Body of pancreas (tissue), 4 donors: Measurements from ENCODE around the gene PRKD3.

ENCODE experiments used
- CTCF ChIP-seq, 7 experiments: fragments of 450-650 bp in 4 of 7; fragments of 200-600 bp in 3 of 7; sonication (generic) in 3 of 7; IDR thresholded peaks; one replicate each; pipeline ENCODE4 v1.5.1; 2016 to 2019; ENCODE audit warnings: antibody characterized with exemption in 7 of 7
- POLR2A ChIP-seq, 3 donors: fragments of 450-650 bp; IDR thresholded peaks; one replicate each; pipeline ENCODE4 v1.6.1; 2016; ENCODE audit warnings: antibody characterized with exemption in 3 of 3, mild to moderate bottlenecking in 2 of 3

GRCh38 chr2:37283207-37283606 is 41.4 kb downstream of the PRKD3 start:
- TF ChIP-seq CTCF (IDR thresholded peaks at IDR 0.05) (no peak), POLR2A (IDR thresholded peaks at IDR 0.05) (no peak)
